Neural progenitor cell (in vitro differentiated cells): ENCODE data around the gene MAML3. TPM values are rescaled to one million over a fixed set of nuclear protein-coding genes. Genes with fewer than 3 reads are reported as not detected.
A peak's percentile ranks its signal among the peaks of the same experiment; 100 is the strongest.

Experiments
- DNase-seq: peaks from one replicate; pipeline ENCODE4 v3.0.0-alpha.2; 2016; ENCODE audit warnings: low spot score
- H2AFZ ChIP-seq: fragments of 200-600 bp; sonication (generic); replicated peaks from 2 replicates; pipeline ENCODE4 v1.6.1; 2016; ENCODE audit warnings: antibody characterized with exemption
- H3F3A ChIP-seq: fragments of 200-600 bp; sonication (generic); 2 replicates; pipeline ENCODE4 v1.6.1; 2016; ENCODE audit warnings: antibody characterized with exemption, low read depth
- H3K27ac ChIP-seq: fragments of 200-600 bp; sonication (generic); 2 replicates; pipeline ENCODE4 v1.5.1; 2016; ENCODE audit warnings: mild to moderate bottlenecking
- H3K27me3 ChIP-seq: fragments of 200-600 bp; sonication (generic); 2 replicates; pipeline ENCODE4 v1.6.1; 2016; ENCODE audit warnings: mild to moderate bottlenecking, moderate library complexity
- H3K36me3 ChIP-seq: fragments of 200-600 bp; sonication (generic); 2 replicates; pipeline ENCODE4 v1.5.1; 2016
- H3K4me1 ChIP-seq: fragments of 200-600 bp; sonication (generic); 2 replicates; pipeline ENCODE4 v1.6.1; 2016; ENCODE audit warnings: mixed run types
- H3K4me2 ChIP-seq: fragments of 200-600 bp; sonication (generic); 2 replicates; pipeline ENCODE4 v1.6.1; 2016
- H3K4me3 ChIP-seq: fragments of 200-600 bp; sonication (generic); 2 replicates; pipeline ENCODE4 v1.5.1; 2016
- H3K79me2 ChIP-seq: fragments of 200-600 bp; sonication (generic); 2 replicates; pipeline ENCODE4 v1.6.1; 2016; ENCODE audit warnings: low read depth
- H3K9ac ChIP-seq: fragments of 200-600 bp; sonication (generic); 2 replicates; pipeline ENCODE4 v1.6.1; 2016
- H3K9me3 ChIP-seq: fragments of 200-600 bp; sonication (generic); 2 replicates; pipeline ENCODE4 v1.5.1; 2016; ENCODE audit warnings: low read depth
- H4K20me1 ChIP-seq: fragments of 200-600 bp; sonication (generic); 2 replicates; pipeline ENCODE4 v1.6.1; 2016; ENCODE audit warnings: low read depth
- H3K27ac Mint-ChIP-seq: 3 replicates; pipeline ENCODE4 v1.8.0; 2021; ENCODE audit warnings: mixed read lengths
- H3K27me3 Mint-ChIP-seq: 2 replicates; pipeline ENCODE4 v1.8.0; 2022; ENCODE audit warnings: low read depth, mild to moderate bottlenecking, inconsistent platforms, moderate library complexity, mixed read lengths; ENCODE audit not compliant: insufficient read depth
- H3K36me3 Mint-ChIP-seq: 3 replicates; pipeline ENCODE4 v1.8.0; 2021; ENCODE audit warnings: mixed read lengths
- H3K4me1 Mint-ChIP-seq: 3 replicates; pipeline ENCODE4 v1.8.0; 2021; ENCODE audit warnings: mixed read lengths
- H3K4me3 Mint-ChIP-seq: 3 replicates; pipeline ENCODE4 v1.8.0; 2021; ENCODE audit warnings: mild to moderate bottlenecking, moderate library complexity, mixed read lengths
- H3K9me3 Mint-ChIP-seq: 3 replicates; pipeline ENCODE4 v1.8.0; 2020; ENCODE audit warnings: mixed read lengths
- CTCF ChIP-seq: fragments of 200-600 bp; sonication (generic); IDR thresholded peaks from 2 replicates; pipeline ENCODE4 v1.5.1; 2017; ENCODE audit warnings: antibody characterized with exemption, mild to moderate bottlenecking
- EZH2 ChIP-seq: fragments of 200-600 bp; sonication (generic); IDR thresholded peaks from 2 replicates; pipeline ENCODE4 v1.6.1; 2017; ENCODE audit warnings: antibody characterized with exemption, mild to moderate bottlenecking, moderate library complexity
- EZH2phosphoT487 ChIP-seq: fragments of 200-600 bp; sonication (generic); IDR thresholded peaks from 2 replicates; pipeline ENCODE4 v1.6.1; 2017; ENCODE audit warnings: antibody characterized with exemption
- total RNA-seq: library from RNA; depleted of rRNA; stranded (reverse); fragments of >200 nt; gene quantifications from 2 replicates; pipeline ENCODE4 v1.2.3, GENCODE V29; 2015; ENCODE audit warnings: low replicate concordance

MAML3 gene
- total RNA-seq, 1 donor from 2014 or later = 14.4 TPM

GRCh38 chr4:139773560-139774318, 380.2 kb downstream of the MAML3 start:
- H3K9me3 ChIP-seq = no peaks in the 10 kb centered on the region
- Mint-ChIP-seq H3K4me1 (peaks cover 58% of the 10 kb centered on the region), H3K4me3 (no peak overlapping the region), H3K27me3 (peaks cover 5% of the 10 kb centered on the region), H3K36me3 (no peaks in the 10 kb centered on the region), H3K9me3 (no peaks in the 10 kb centered on the region), H3K27ac (no peak overlapping the region)
- no peak overlapping the region for H3K27ac ChIP-seq
- peaks cover 43% of the 10 kb centered on the region for H3K4me1 ChIP-seq
- H3K27me3 ChIP-seq = no peaks in the 10 kb centered on the region
- no peak overlapping the region for H3K4me2 ChIP-seq
- H3K9ac ChIP-seq = no peak overlapping the region
- no peak overlapping the region for H3K4me3 ChIP-seq
- DNase-seq = no peak
- H3F3A ChIP-seq = peaks cover 39% of the 10 kb centered on the region
- no peaks in the 10 kb centered on the region for H3K79me2 ChIP-seq
- H2AFZ ChIP-seq = no peak overlapping the region
- no peaks in the 10 kb centered on the region for H3K36me3 ChIP-seq
- H4K20me1 ChIP-seq = no peaks in the 10 kb centered on the region
- no peak for TF ChIP-seq EZH2
- no peak for TF ChIP-seq EZH2phosphoT487
- TF ChIP-seq CTCF = no peak

GRCh38 chr4:139770361-139770760, 383.6 kb downstream of the MAML3 start:
- no peaks in the 10 kb centered on the region for H3K9me3 ChIP-seq
- H3K27me3 Mint-ChIP-seq = peaks cover 2% of the 10 kb centered on the region
- TF ChIP-seq EZH2 (no peak), EZH2phosphoT487 (no peak), CTCF (no peak)
- H3K4me1 Mint-ChIP-seq = peaks cover 39% of the 10 kb centered on the region
- H3K27me3 ChIP-seq = no peaks in the 10 kb centered on the region
- DNase-seq = peak; percentile 48
- H3K4me3 ChIP-seq = no peak overlapping the region
- H3K9ac ChIP-seq = no peak overlapping the region
- no peaks in the 10 kb centered on the region for H3K79me2 ChIP-seq
- H3F3A ChIP-seq = peaks cover 25% of the 10 kb centered on the region
- no peaks in the 10 kb centered on the region for H3K9me3 Mint-ChIP-seq
- H2AFZ ChIP-seq = no peak overlapping the region
- peak overlapping the region; percentile 5 for H3K4me3 Mint-ChIP-seq
- H4K20me1 ChIP-seq = no peaks in the 10 kb centered on the region
- H3K27ac Mint-ChIP-seq = peak overlapping the region; percentile 55
- no peaks in the 10 kb centered on the region for H3K36me3 ChIP-seq
- H3K27ac ChIP-seq = peak overlapping the region; percentile 77
- peaks cover 3% of the 10 kb centered on the region for H3K36me3 Mint-ChIP-seq
- peak overlapping the region; percentile 64 for H3K4me2 ChIP-seq
- H3K4me1 ChIP-seq = peaks cover 24% of the 10 kb centered on the region

- H2AFZ ChIP-seq = no peak overlapping the region
- no peaks in the 10 kb centered on the region for H3K79me2 ChIP-seq
- Mint-ChIP-seq H3K4me1 (peaks cover 37% of the 10 kb centered on the region), H3K36me3 (peaks cover 3% of the 10 kb centered on the region), H3K27ac (no peak overlapping the region), H3K27me3 (peaks cover 2% of the 10 kb centered on the region), H3K9me3 (no peaks in the 10 kb centered on the region), H3K4me3 (no peak overlapping the region)
- no peak overlapping the region for H3K27ac ChIP-seq
- no peak overlapping the region for H3K9ac ChIP-seq
- H3K4me1 ChIP-seq = peaks cover 24% of the 10 kb centered on the region
- no peaks in the 10 kb centered on the region for H4K20me1 ChIP-seq
- H3K4me3 ChIP-seq = no peak overlapping the region
- no peak for DNase-seq
- H3K27me3 ChIP-seq = no peaks in the 10 kb centered on the region
- no peaks in the 10 kb centered on the region for H3K36me3 ChIP-seq
- H3K4me2 ChIP-seq = no peak overlapping the region
- no peak for TF ChIP-seq EZH2phosphoT487
- no peak for TF ChIP-seq EZH2
- no peak for TF ChIP-seq CTCF
- no peaks in the 10 kb centered on the region for H3K9me3 ChIP-seq
- peaks cover 25% of the 10 kb centered on the region for H3F3A ChIP-seq
Observed at GRCh38 chr4:139769364-139769763, 384.6 kb downstream of the MAML3 start.
